OCI-LY7 (cell line): ENCODE measurements around the gene TMEM179. TPM values are rescaled to one million over a fixed set of nuclear protein-coding genes. Genes with fewer than 3 reads are reported as not detected.

Experiments used
- BruUV-seq: library from RNA; stranded (reverse); fragments of 400-500 nt; replicated peaks from 2 replicates; lab custom pipeline; 2021; lab: Mats Ljungman, UMichigan
- CTCF ChIA-PET: fragments of 300-600 bp; sonication (Branson Sonifier 250); formaldehyde crosslinking; loops from one replicate; lab custom pipeline; 2022; ENCODE audit warnings: antibody characterized with exemption; ENCODE audit not compliant: unreplicated experiment; lab: Charles Lee
- POLR2A ChIA-PET: fragments of 300-600 bp; sonication (Branson Sonifier 250); formaldehyde crosslinking; loops from one replicate; lab custom pipeline; 2022; ENCODE audit warnings: antibody characterized with exemption; lab: Charles Lee
- DNase-seq: peaks from one replicate; pipeline ENCODE4 v3.0.0-alpha.2; 2015; ENCODE audit warnings: low spot score
- H2AFZ ChIP-seq: fragments of 200-600 bp; sonication (generic), shearing (Covaris generic); 2 replicates; pipeline ENCODE4 v1.6.1; 2014; ENCODE audit warnings: mild to moderate bottlenecking, antibody characterized with exemption, low read length, moderate library complexity
- H3K27ac ChIP-seq: fragments of 200-600 bp; sonication (generic); 2 replicates; pipeline ENCODE4 v1.5.1; 2014; ENCODE audit warnings: mixed run types, low read depth, mild to moderate bottlenecking, moderate library complexity, low read length, inconsistent platforms; ENCODE audit not compliant: poor library complexity, severe bottlenecking
- H3K36me3 ChIP-seq: fragments of 200-600 bp; sonication (generic); 2 replicates; pipeline ENCODE4 v1.6.1; 2014; ENCODE audit warnings: mild to moderate bottlenecking, antibody characterized with exemption, low read length, moderate library complexity, mixed read lengths; ENCODE audit not compliant: insufficient read depth
- H3K4me1 ChIP-seq: fragments of 200-600 bp; sonication (generic); 2 replicates; pipeline ENCODE4 v1.5.1; 2014; ENCODE audit warnings: mild to moderate bottlenecking, low read length; ENCODE audit not compliant: insufficient read depth, poor library complexity, severe bottlenecking
- H3K4me2 ChIP-seq: fragments of 200-600 bp; sonication (generic); 2 replicates; pipeline ENCODE4 v1.6.1; 2014; ENCODE audit warnings: mild to moderate bottlenecking, low read length
- H3K4me3 ChIP-seq: fragments of 200-600 bp; sonication (generic); 2 replicates; pipeline ENCODE4 v1.5.1; 2014; ENCODE audit warnings: mild to moderate bottlenecking, low read depth, low read length; ENCODE audit not compliant: poor library complexity, severe bottlenecking
- H3K79me2 ChIP-seq: fragments of 200-600 bp; sonication (generic); 2 replicates; pipeline ENCODE4 v1.6.1; 2016; ENCODE audit warnings: low read depth, mild to moderate bottlenecking, low read length, moderate library complexity, mixed read lengths; ENCODE audit not compliant: insufficient read depth
- H3K9me2 ChIP-seq: fragments of 200-600 bp; sonication (generic); 2 replicates; pipeline ENCODE4 v1.6.1; 2016; ENCODE audit warnings: mild to moderate bottlenecking, low read length, mixed read lengths; ENCODE audit not compliant: insufficient read depth
- H3K9me3 ChIP-seq: fragments of 200-600 bp; sonication (generic); 2 replicates; pipeline ENCODE4 v1.6.1; 2014; ENCODE audit warnings: mild to moderate bottlenecking, mixed run types, low read length, mixed read lengths
- H4K20me1 ChIP-seq: fragments of 200-600 bp; sonication (generic); 2 replicates; pipeline ENCODE4 v1.6.1; 2014; ENCODE audit warnings: mild to moderate bottlenecking, antibody characterized with exemption, low read length, moderate library complexity, mixed read lengths; ENCODE audit not compliant: insufficient read depth
- EZH2phosphoT487 ChIP-seq: fragments of 200-600 bp; sonication (generic); IDR thresholded peaks from 2 replicates; pipeline ENCODE4 v1.6.1; 2018; ENCODE audit warnings: low read depth, borderline replicate concordance, mild to moderate bottlenecking, mixed run types, antibody characterized with exemption, low read length, moderate library complexity, mixed read lengths
- intact Hi-C: fragments of 100-400 bp; cut with micrococcal nuclease; formaldehyde crosslinking; loops from one replicate; pipeline ENCODE4 v1.10.0; 2022; ENCODE audit not compliant: unreplicated experiment
- total RNA-seq, 2 experiments: library from RNA; depleted of rRNA in 1 of 2; stranded (reverse); fragments of >200 nt in 1 of 2; shearing (Covaris generic) in 1 of 2; gene quantifications; 2 replicates each; pipeline ENCODE4 v1.2.3, GENCODE V29; 2014 to 2022
- TF ChIP-seq, protein P1 (sequence below): fragments of 200-600 bp; sonication (generic); conservative IDR thresholded peaks from 2 replicates; pipeline ENCODE4 v1.5.1; 2014; ENCODE audit warnings: mild to moderate bottlenecking, antibody characterized with exemption, low read length, moderate library complexity, mixed read lengths

The TMEM179 gene
- total RNA-seq, 2 experiments from 2014 or later, result not detected

DNA sequence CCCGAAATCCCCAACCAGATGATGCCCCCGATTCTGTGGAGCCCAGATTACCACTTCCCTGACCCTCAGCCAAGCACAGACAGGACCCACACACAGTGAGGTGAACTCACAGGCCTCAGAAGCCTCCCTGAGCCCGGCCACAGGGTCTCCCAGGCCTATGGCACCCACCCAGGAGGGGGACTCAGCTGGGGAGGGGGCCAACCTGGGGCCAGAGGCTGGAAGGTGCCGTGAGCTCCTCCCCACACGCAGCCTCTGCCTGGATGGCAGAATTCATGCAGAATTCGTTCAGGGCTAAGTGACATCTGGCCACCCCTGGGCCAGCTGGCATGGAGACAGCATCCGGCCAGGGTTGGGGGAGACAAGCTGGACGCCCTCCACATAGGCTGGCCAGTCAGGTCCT is 11.8 kb downstream of the TMEM179 start:
- Histone ChIP-seq H3K4me2 (no peak overlapping the region), H3K9me3 (no peaks in the 10 kb centered on the region), H3K4me1 (no peaks in the 10 kb centered on the region), H3K9me2 (no peaks in the 10 kb centered on the region), H3K27ac (no peak overlapping the region), H3K36me3 (no peaks in the 10 kb centered on the region), H4K20me1 (no peaks in the 10 kb centered on the region), H2AFZ (no peak overlapping the region), H3K4me3 (no peak overlapping the region), H3K79me2 (no peaks in the 10 kb centered on the region)
- intact Hi-C loops, result no loop called here
- CTCF ChIA-PET, result no interaction called here
- TF ChIP-seq, protein P1, sequence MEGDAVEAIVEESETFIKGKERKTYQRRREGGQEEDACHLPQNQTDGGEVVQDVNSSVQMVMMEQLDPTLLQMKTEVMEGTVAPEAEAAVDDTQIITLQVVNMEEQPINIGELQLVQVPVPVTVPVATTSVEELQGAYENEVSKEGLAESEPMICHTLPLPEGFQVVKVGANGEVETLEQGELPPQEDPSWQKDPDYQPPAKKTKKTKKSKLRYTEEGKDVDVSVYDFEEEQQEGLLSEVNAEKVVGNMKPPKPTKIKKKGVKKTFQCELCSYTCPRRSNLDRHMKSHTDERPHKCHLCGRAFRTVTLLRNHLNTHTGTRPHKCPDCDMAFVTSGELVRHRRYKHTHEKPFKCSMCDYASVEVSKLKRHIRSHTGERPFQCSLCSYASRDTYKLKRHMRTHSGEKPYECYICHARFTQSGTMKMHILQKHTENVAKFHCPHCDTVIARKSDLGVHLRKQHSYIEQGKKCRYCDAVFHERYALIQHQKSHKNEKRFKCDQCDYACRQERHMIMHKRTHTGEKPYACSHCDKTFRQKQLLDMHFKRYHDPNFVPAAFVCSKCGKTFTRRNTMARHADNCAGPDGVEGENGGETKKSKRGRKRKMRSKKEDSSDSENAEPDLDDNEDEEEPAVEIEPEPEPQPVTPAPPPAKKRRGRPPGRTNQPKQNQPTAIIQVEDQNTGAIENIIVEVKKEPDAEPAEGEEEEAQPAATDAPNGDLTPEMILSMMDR, result no peak
- TF ChIP-seq EZH2phosphoT487, result no peak
- BruUV-seq, result no TSS peak
- POLR2A ChIA-PET, result no interaction called here
- DNase-seq, result no peak

DNA sequence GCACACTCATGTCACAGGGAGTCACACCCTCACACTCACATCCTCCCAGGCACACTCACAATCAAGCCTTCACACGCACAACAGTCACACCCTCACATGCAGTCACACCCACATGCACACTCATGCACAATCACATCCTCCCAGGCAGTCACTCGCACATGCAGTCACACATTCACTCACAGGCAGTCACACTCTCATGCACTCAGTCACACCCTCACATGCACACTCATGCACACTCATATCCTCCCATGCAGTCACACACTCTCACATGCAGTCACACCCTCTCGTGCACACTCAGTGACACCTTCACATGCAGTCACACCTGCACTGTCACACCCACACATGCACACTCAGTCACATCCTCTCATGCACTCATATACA is 12.3 kb downstream of the TMEM179 start:
- Histone ChIP-seq H3K4me2 (no peak overlapping the region), H3K27ac (no peak overlapping the region), H3K4me1 (no peaks in the 10 kb centered on the region), H3K36me3 (no peaks in the 10 kb centered on the region), H4K20me1 (no peaks in the 10 kb centered on the region), H3K4me3 (no peak overlapping the region), H3K79me2 (no peaks in the 10 kb centered on the region), H3K9me2 (no peaks in the 10 kb centered on the region), H2AFZ (no peak overlapping the region), H3K9me3 (no peaks in the 10 kb centered on the region)
- TF ChIP-seq EZH2phosphoT487, result no peak
- TF ChIP-seq, protein P1, result no peak
- intact Hi-C loops, result no loop called here
- DNase-seq, result no peak
- POLR2A ChIA-PET, result no interaction called here
- CTCF ChIA-PET, result no interaction called here
- BruUV-seq, result no TSS peak

DNA sequence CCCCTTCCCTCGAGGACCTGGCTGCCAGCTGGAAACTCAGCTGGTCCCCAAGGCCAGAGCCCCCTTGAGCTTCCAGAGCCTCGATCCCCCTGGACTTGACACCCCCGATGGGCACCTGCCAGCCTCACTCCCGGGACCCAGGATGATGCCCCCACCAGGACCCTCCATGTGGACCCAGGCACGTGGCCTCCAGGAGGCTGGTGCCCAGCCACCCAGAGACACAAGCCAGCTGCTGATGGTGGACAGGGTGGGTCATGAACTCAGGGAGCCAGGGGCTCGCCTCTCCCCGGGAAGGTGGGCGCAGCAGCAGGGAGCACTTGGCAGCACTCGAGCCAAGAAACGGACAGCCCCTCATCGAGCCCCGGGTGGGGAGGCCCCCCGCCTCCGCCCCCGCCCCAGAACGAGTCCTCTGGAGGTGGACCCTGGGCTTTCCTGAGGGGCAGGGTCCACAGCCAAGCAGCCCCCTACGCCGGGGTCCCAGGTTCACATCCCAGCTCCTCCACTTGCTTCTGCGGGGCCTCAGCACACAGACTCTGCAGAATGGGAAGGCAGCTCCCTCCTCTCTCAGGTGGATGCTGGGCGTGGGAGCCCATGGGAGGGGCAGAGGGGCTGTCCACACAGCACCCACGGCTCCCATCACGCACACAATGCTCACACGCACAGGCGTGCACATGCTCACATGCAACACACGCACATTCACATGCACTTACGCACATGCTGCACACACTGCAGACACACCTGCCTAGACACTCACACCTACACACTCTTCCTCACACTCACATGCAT is 12.9 kb downstream of the TMEM179 start:
- no TSS peak for BruUV-seq
- no peaks in the 10 kb centered on the region for H3K4me1 ChIP-seq
- no peaks in the 10 kb centered on the region for H3K9me2 ChIP-seq
- no peak overlapping the region for H3K4me3 ChIP-seq
- DNase-seq, result no peak
- no peak overlapping the region for H2AFZ ChIP-seq
- no peak for TF ChIP-seq EZH2phosphoT487
- TF ChIP-seq, protein P1, result no peak
- no peaks in the 10 kb centered on the region for H3K79me2 ChIP-seq
- no peak overlapping the region for H3K27ac ChIP-seq
- no peak overlapping the region for H3K4me2 ChIP-seq
- ChIA-PET CTCF (no interaction called here), POLR2A (no interaction called here)
- intact Hi-C loops, result no loop called here
- no peaks in the 10 kb centered on the region for H3K36me3 ChIP-seq
- no peaks in the 10 kb centered on the region for H3K9me3 ChIP-seq
- H4K20me1 ChIP-seq, result no peaks in the 10 kb centered on the region
